ENCODE results near the gene LRRN4.

DNA sequence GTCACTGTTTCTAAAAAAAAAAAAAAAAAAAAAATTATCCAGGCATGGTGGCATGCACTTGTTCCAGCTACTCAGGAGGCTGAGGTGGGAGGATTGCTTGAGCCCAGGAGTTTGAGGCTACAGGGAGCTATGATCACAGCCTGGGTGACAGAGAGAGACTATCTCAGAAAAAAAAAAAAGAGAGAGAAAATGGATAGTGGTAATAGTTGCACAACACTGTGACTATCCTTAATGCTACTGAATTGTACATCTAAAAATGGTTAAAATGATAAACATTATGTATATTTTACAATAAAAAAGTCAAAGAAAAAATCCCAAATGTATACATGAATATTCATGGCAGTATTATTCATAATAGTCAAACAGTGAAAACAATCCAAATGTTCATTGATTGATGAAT, 46.0 kb upstream of the LRRN4 start:
- TF ChIP-seq EZH2 (IDR thresholded peaks at IDR 0.05; ENCODE audit: low read depth, low read length, severe bottlenecking): no peak
- TF ChIP-seq, protein P1, sequence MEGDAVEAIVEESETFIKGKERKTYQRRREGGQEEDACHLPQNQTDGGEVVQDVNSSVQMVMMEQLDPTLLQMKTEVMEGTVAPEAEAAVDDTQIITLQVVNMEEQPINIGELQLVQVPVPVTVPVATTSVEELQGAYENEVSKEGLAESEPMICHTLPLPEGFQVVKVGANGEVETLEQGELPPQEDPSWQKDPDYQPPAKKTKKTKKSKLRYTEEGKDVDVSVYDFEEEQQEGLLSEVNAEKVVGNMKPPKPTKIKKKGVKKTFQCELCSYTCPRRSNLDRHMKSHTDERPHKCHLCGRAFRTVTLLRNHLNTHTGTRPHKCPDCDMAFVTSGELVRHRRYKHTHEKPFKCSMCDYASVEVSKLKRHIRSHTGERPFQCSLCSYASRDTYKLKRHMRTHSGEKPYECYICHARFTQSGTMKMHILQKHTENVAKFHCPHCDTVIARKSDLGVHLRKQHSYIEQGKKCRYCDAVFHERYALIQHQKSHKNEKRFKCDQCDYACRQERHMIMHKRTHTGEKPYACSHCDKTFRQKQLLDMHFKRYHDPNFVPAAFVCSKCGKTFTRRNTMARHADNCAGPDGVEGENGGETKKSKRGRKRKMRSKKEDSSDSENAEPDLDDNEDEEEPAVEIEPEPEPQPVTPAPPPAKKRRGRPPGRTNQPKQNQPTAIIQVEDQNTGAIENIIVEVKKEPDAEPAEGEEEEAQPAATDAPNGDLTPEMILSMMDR (IDR thresholded peaks at IDR 0.05; ENCODE audit: control extremely low read depth in 1 of 3, insufficient read depth in 1 of 3, low read depth in 1 of 3, low read length in 3 of 3): no peak
- TF ChIP-seq BRCA1 (IDR thresholded peaks at IDR 0.05; ENCODE audit: low read depth, low read length): no peak
- no peak for TF ChIP-seq SIN3A (conservative IDR thresholded peaks at IDR 0.05 in 1 of 2, IDR thresholded peaks at IDR 0.05 in 1 of 2; ENCODE audit: low read depth in 1 of 2, low read length in 2 of 2)
- no peak for TF ChIP-seq TAF1 (IDR thresholded peaks at IDR 0.05; ENCODE audit: low read depth, low read length)
- TF ChIP-seq ZNF274 (IDR thresholded peaks at IDR 0.05; ENCODE audit: borderline replicate concordance, extremely low read depth, low read length): no peak
- TF ChIP-seq PHF8 (conservative IDR thresholded peaks at IDR 0.05; ENCODE audit: low read depth, low read length): no peak
- no peak for TF ChIP-seq MAFK (IDR thresholded peaks at IDR 0.05; ENCODE audit: low read depth, low read length)
- no peak for TF ChIP-seq EGR1 (IDR thresholded peaks at IDR 0.05; ENCODE audit: borderline replicate concordance, low read depth, low read length)
- TF ChIP-seq, protein P2, sequence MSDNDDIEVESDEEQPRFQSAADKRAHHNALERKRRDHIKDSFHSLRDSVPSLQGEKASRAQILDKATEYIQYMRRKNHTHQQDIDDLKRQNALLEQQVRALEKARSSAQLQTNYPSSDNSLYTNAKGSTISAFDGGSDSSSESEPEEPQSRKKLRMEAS (IDR thresholded peaks at IDR 0.05): no peak
- no peak for TF ChIP-seq RNF2 (IDR thresholded peaks at IDR 0.05; ENCODE audit: borderline replicate concordance, low read depth, low read length, missing control alignments, poor library complexity, severe bottlenecking)

All from H1 (cell line).